ENCODE results near the gene IL1RAPL2.

IL1RAPL2 gene

DNA sequence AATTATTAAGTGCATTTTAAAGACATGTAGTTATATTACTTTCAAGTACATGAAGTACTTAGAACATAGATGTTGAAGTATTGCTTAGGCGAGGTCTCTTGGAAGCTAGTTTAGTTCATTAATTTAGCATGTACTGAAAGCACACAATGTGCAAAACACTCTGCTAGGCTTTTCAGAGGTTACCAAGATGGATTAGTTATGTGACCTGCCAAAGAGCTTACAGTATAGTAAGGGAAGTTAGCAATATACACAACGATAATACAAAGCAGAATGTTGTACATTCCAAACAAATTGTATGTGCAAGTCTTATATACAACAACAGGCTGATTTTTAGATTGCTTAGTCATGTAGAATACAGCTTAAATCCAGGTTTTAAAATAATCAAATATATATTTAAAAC lies 1137.9 kb downstream of the IL1RAPL2 start:
- H3K27ac ChIP-seq (ENCODE audit: extremely low read depth, low read depth, low read length): no peak overlapping the region
- 0 out of 2 replicates have a peak, but pooled peaks cover 3% of the 10 kb centered on the region for H3K4me1 ChIP-seq (ENCODE audit: control insufficient read depth, insufficient read depth, low read length)
- H3K4me3 ChIP-seq (ENCODE audit: low read depth, low read length): no peak overlapping the region
- TF ChIP-seq ZNF114 (tag by site-specific recombination; IDR thresholded peaks at IDR 0.05): no peak
- TF ChIP-seq, protein P1, sequence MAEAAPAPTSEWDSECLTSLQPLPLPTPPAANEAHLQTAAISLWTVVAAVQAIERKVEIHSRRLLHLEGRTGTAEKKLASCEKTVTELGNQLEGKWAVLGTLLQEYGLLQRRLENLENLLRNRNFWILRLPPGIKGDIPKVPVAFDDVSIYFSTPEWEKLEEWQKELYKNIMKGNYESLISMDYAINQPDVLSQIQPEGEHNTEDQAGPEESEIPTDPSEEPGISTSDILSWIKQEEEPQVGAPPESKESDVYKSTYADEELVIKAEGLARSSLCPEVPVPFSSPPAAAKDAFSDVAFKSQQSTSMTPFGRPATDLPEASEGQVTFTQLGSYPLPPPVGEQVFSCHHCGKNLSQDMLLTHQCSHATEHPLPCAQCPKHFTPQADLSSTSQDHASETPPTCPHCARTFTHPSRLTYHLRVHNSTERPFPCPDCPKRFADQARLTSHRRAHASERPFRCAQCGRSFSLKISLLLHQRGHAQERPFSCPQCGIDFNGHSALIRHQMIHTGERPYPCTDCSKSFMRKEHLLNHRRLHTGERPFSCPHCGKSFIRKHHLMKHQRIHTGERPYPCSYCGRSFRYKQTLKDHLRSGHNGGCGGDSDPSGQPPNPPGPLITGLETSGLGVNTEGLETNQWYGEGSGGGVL (tag by site-specific recombination; IDR thresholded peaks at IDR 0.05): no peak
- no peak for TF ChIP-seq ZNF354C (tag by site-specific recombination; IDR thresholded peaks at IDR 0.05; ENCODE audit: borderline replicate concordance, low read depth)
- TF ChIP-seq BCL11B (tag by site-specific recombination; IDR thresholded peaks at IDR 0.05; ENCODE audit: low read depth): no peak
- no peak for TF ChIP-seq ZNF23 (tag by site-specific recombination; IDR thresholded peaks at IDR 0.05; ENCODE audit: borderline replicate concordance)
- TF ChIP-seq ZNF792 (tag by site-specific recombination; IDR thresholded peaks at IDR 0.05): no peak
- no peaks in the 10 kb centered on the region for H3K9me3 ChIP-seq (ENCODE audit: control insufficient read depth, insufficient read depth, low read depth, low read length)
- CTCF ChIA-PET: interaction anchor here (0.7 to 1.3 kb wide), 2 partner anchors 11 to 782 kb away, joined by 3 to 4 read pairs; no protein-coding TSS in a partner anchor
- POLR2A ChIA-PET: no interaction called here
- no peaks in the 10 kb centered on the region for H3K36me3 ChIP-seq (ENCODE audit: control insufficient read depth in 2 of 2, insufficient read depth in 1 of 2, low read length in 2 of 2)

GRCh38 chrX:105706041-105706440 lies 1140.0 kb downstream of the IL1RAPL2 start:
- ChIA-PET CTCF (no interaction called here), POLR2A (no interaction called here)
- Histone ChIP-seq H3K9me3 (ENCODE audit: control insufficient read depth, insufficient read depth, low read depth, low read length) (no peaks in the 10 kb centered on the region; the same call in 1 of the 2 replicates), H3K4me1 (ENCODE audit: control insufficient read depth, insufficient read depth, low read length) (no peaks in the 10 kb centered on the region), H3K4me3 (ENCODE audit: low read depth, low read length) (no peak overlapping the region), H3K27ac (ENCODE audit: extremely low read depth, low read depth, low read length) (no peak overlapping the region), H3K36me3 (ENCODE audit: control insufficient read depth in 2 of 2, insufficient read depth in 1 of 2, low read length in 2 of 2) (no peaks in the 10 kb centered on the region)
- TF ChIP-seq ZNF747 (tag by site-specific recombination; IDR thresholded peaks at IDR 0.05): no peak
- TF ChIP-seq ZNF449 (tag by site-specific recombination; IDR thresholded peaks at IDR 0.05): no peak

DNA sequence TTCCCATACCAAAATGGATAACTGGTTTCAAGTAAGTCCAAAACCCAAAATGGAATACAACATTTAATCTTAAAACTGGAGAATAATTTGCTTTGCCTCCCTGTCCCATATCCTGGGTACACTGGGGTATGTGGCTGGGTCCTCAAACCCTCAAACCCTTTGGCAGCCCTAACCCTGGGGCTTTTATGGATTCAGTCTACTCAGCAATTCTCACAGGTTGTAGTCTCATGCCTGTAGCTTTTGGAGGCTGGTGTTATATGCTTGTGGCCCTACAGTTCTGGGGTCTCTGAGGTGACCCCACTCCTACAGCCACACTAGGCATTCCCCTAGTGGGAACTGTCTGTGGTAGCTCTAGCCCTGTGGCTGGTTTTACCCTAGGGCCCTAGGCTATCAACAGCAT lies 1145.8 kb downstream of the IL1RAPL2 start:
- POLR2A ChIA-PET: no interaction called here
- no peak overlapping the region for H3K4me3 ChIP-seq (ENCODE audit: low read depth, low read length)

More for the DNA sequence above, 1145.8 kb downstream of the IL1RAPL2 start:
- Histone ChIP-seq H3K4me1 (ENCODE audit: control insufficient read depth, insufficient read depth, low read length) (no peaks in the 10 kb centered on the region), H3K36me3 (ENCODE audit: control insufficient read depth in 2 of 2, insufficient read depth in 1 of 2, low read length in 2 of 2) (no peaks in the 10 kb centered on the region), H3K27ac (ENCODE audit: extremely low read depth, low read depth, low read length) (no peak overlapping the region), H3K9me3 (ENCODE audit: control insufficient read depth, insufficient read depth, low read depth, low read length) (no peaks in the 10 kb centered on the region; the same call in 1 of the 2 replicates)
- TF ChIP-seq, protein P2, sequence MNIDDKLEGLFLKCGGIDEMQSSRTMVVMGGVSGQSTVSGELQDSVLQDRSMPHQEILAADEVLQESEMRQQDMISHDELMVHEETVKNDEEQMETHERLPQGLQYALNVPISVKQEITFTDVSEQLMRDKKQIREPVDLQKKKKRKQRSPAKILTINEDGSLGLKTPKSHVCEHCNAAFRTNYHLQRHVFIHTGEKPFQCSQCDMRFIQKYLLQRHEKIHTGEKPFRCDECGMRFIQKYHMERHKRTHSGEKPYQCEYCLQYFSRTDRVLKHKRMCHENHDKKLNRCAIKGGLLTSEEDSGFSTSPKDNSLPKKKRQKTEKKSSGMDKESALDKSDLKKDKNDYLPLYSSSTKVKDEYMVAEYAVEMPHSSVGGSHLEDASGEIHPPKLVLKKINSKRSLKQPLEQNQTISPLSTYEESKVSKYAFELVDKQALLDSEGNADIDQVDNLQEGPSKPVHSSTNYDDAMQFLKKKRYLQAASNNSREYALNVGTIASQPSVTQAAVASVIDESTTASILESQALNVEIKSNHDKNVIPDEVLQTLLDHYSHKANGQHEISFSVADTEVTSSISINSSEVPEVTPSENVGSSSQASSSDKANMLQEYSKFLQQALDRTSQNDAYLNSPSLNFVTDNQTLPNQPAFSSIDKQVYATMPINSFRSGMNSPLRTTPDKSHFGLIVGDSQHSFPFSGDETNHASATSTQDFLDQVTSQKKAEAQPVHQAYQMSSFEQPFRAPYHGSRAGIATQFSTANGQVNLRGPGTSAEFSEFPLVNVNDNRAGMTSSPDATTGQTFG (tag by site-specific recombination; IDR thresholded peaks at IDR 0.05; ENCODE audit: borderline replicate concordance): no peak
- no peak for TF ChIP-seq ZNF221 (tag by site-specific recombination; IDR thresholded peaks at IDR 0.05; ENCODE audit: borderline replicate concordance)
- TF ChIP-seq ZNF654 (tag by site-specific recombination; IDR thresholded peaks at IDR 0.05; ENCODE audit: low read depth): no peak
- no peak for TF ChIP-seq ZNF548 (tag by site-specific recombination; IDR thresholded peaks at IDR 0.05)
- TF ChIP-seq ZNF112 (tag by site-specific recombination; IDR thresholded peaks at IDR 0.05): no peak
- TF ChIP-seq ZNF423 (tag by site-specific recombination; IDR thresholded peaks at IDR 0.05): no peak
- no peak for TF ChIP-seq ZNF202 (tag by site-specific recombination; IDR thresholded peaks at IDR 0.05; ENCODE audit: borderline replicate concordance)
- no peak for TF ChIP-seq ZNF701 (tag by site-specific recombination; IDR thresholded peaks at IDR 0.05)
- TF ChIP-seq PRDM10 (tag by site-specific recombination; IDR thresholded peaks at IDR 0.05): no peak
- CTCF ChIA-PET: interaction anchor here (0.5 to 2.1 kb wide), 2 partner anchors 10 to 54 kb away, joined by 3 to 10 read pairs; no protein-coding TSS in a partner anchor

All from HEK293 (cell line).